Fibroblast of pulmonary artery (primary cell): Measurements from ENCODE around the gene NAPA.

ENCODE experiments used
- DNase-seq: peaks from one replicate; pipeline ENCODE4 v3.0.0-alpha.2; 2010; ENCODE audit warnings: low read depth
- H3K4me3 ChIP-seq: replicated peaks from 2 replicates; pipeline ENCODE4 v1.5.1; 2011; ENCODE audit warnings: low read depth, mild to moderate bottlenecking, control low read depth, low read length, moderate library complexity
- CTCF ChIP-seq: IDR thresholded peaks from 2 replicates; pipeline ENCODE4 v1.5.1; 2011; ENCODE audit warnings: mild to moderate bottlenecking, control low read depth, low read length, inconsistent platforms; ENCODE audit errors: missing control alignments

The NAPA gene

GRCh38 chr19:47514869-47515588, at the start of gene NAPA:
Gene NAPA (minus strand): TSS chr19:47515063. CDS start chr19:47514940, 123 bp downstream.
- DNase-seq: peak; percentile 100
- TF ChIP-seq CTCF: no peak
- peak within 1 kb of the TSS; percentile 87 for H3K4me3 ChIP-seq

GRCh38 chr19:47564081-47564480, 49.2 kb upstream of the NAPA start:
- no peak for DNase-seq
- H3K4me3 ChIP-seq: no peak overlapping the region
- TF ChIP-seq CTCF: no peak

- no peak for DNase-seq
- no peak overlapping the region for H3K4me3 ChIP-seq
- TF ChIP-seq CTCF: no peak
These were observed 46.7 kb upstream of the NAPA start for GRCh38 chr19:47561440-47562057.

- no peak for DNase-seq
- no peak for TF ChIP-seq CTCF
- no peak overlapping the region for H3K4me3 ChIP-seq
These were observed 46.1 kb upstream of the NAPA start for GRCh38 chr19:47560999-47561398.

- no peak overlapping the region for H3K4me3 ChIP-seq
- no peak for TF ChIP-seq CTCF
- no peak for DNase-seq
These were observed 35.3 kb upstream of the NAPA start for GRCh38 chr19:47550129-47550528.

- no peak overlapping the region for H3K4me3 ChIP-seq
- DNase-seq: no peak
These were observed 34.5 kb upstream of the NAPA start for GRCh38 chr19:47549261-47549862.

More at GRCh38 chr19:47549261-47549862, 34.5 kb upstream of the NAPA start:
- no peak for TF ChIP-seq CTCF
